ENCODE measurements around the gene FOCAD. TPM values are rescaled to one million over a fixed set of nuclear protein-coding genes. Genes with fewer than 3 reads are reported as not detected.

The FOCAD gene
- total RNA-seq, 1 experiment from 2014 or later, result 42.7 TPM

- intact Hi-C loops (cut with micrococcal nuclease; ENCODE audit: unreplicated experiment), result no loop called here
- no peaks in the 10 kb centered on the region for H3K27me3 ChIP-seq (replicated peaks; ENCODE audit: insufficient read depth, low read depth, low read length, poor library complexity)
- H3K4me3 ChIP-seq (ENCODE audit: low read depth, low read length, poor library complexity, severe bottlenecking), result no peak overlapping the region
- no peak for TF ChIP-seq CTCF (conservative IDR thresholded peaks at IDR 0.05; ENCODE audit: low read depth, low read length)
- no peak for TF ChIP-seq EZH2 (IDR thresholded peaks at IDR 0.05; ENCODE audit: borderline replicate concordance, low read depth, low read length, poor library complexity, severe bottlenecking)
- no TSS peak for BruUV-seq (replicated peaks)
- ChIA-PET POLR2A (ENCODE audit: low non-redundant PET) (no interaction called here), CTCF (no interaction called here)
- peaks cover 16% of the 10 kb centered on the region for H3K9me3 ChIP-seq (ENCODE audit: low read depth, low read length, poor library complexity, severe bottlenecking)
- H3K36me3 ChIP-seq (ENCODE audit: insufficient read depth, low read length, poor library complexity, severe bottlenecking), result peaks cover 4% of the 10 kb centered on the region
- H3K27ac ChIP-seq (ENCODE audit: low read depth, low read length, poor library complexity, severe bottlenecking), result no peak overlapping the region
- peaks cover 10% of the 10 kb centered on the region for H3K4me1 ChIP-seq (ENCODE audit: insufficient read depth, low read length, poor library complexity, severe bottlenecking)
- no peak for DNase-seq (ENCODE audit: low spot score)
Measured at GRCh38 chr9:20853866-20854265, 169.8 kb downstream of the FOCAD start.

GRCh38 chr9:20854444-20854843 lies 170.4 kb downstream of the FOCAD start:
- H3K36me3 ChIP-seq (ENCODE audit: insufficient read depth, low read length, poor library complexity, severe bottlenecking), result peaks cover 4% of the 10 kb centered on the region
- H3K4me3 ChIP-seq (ENCODE audit: low read depth, low read length, poor library complexity, severe bottlenecking), result no peak overlapping the region
- intact Hi-C loops (cut with micrococcal nuclease; ENCODE audit: unreplicated experiment), result no loop called here
- POLR2A ChIA-PET (ENCODE audit: low non-redundant PET), result no interaction called here
- peaks cover 5% of the 10 kb centered on the region for H3K4me1 ChIP-seq (ENCODE audit: insufficient read depth, low read length, poor library complexity, severe bottlenecking)
- H3K9me3 ChIP-seq (ENCODE audit: low read depth, low read length, poor library complexity, severe bottlenecking), result peaks cover 16% of the 10 kb centered on the region
- no peak for DNase-seq (ENCODE audit: low spot score)
- TF ChIP-seq CTCF (conservative IDR thresholded peaks at IDR 0.05; ENCODE audit: low read depth, low read length) (no peak), EZH2 (IDR thresholded peaks at IDR 0.05; ENCODE audit: borderline replicate concordance, low read depth, low read length, poor library complexity, severe bottlenecking) (no peak)
- no TSS peak for BruUV-seq (replicated peaks)
- H3K27me3 ChIP-seq (replicated peaks; ENCODE audit: insufficient read depth, low read depth, low read length, poor library complexity), result no peaks in the 10 kb centered on the region
- no peak overlapping the region for H3K27ac ChIP-seq (ENCODE audit: low read depth, low read length, poor library complexity, severe bottlenecking)
- CTCF ChIA-PET, result no interaction called here

GRCh38 chr9:20863945-20864344 lies 179.9 kb downstream of the FOCAD start:
- TF ChIP-seq EZH2 (IDR thresholded peaks at IDR 0.05; ENCODE audit: borderline replicate concordance, low read depth, low read length, poor library complexity, severe bottlenecking) (no peak), CTCF (conservative IDR thresholded peaks at IDR 0.05; ENCODE audit: low read depth, low read length) (no peak)
- H3K27ac ChIP-seq (ENCODE audit: low read depth, low read length, poor library complexity, severe bottlenecking), result no peak overlapping the region
- no peaks in the 10 kb centered on the region for H3K36me3 ChIP-seq (ENCODE audit: insufficient read depth, low read length, poor library complexity, severe bottlenecking)
- POLR2A ChIA-PET (ENCODE audit: low non-redundant PET), result no interaction called here
- no peak for DNase-seq (ENCODE audit: low spot score)
- no peaks in the 10 kb centered on the region for H3K27me3 ChIP-seq (replicated peaks; ENCODE audit: insufficient read depth, low read depth, low read length, poor library complexity)
- no peak overlapping the region for H3K4me3 ChIP-seq (ENCODE audit: low read depth, low read length, poor library complexity, severe bottlenecking)
- intact Hi-C loops (cut with micrococcal nuclease; ENCODE audit: unreplicated experiment), result no loop called here
- no TSS peak for BruUV-seq (replicated peaks)
- no peaks in the 10 kb centered on the region for H3K4me1 ChIP-seq (ENCODE audit: insufficient read depth, low read length, poor library complexity, severe bottlenecking)
- no peaks in the 10 kb centered on the region for H3K9me3 ChIP-seq (ENCODE audit: low read depth, low read length, poor library complexity, severe bottlenecking)
- CTCF ChIA-PET, result no interaction called here
